ENCODE results near the gene RAB5IF. TPM values are rescaled to one million over a fixed set of nuclear protein-coding genes. Genes with fewer than 3 reads are reported as not detected.
"Not testable (repeated sequence)": the region's sequence is repeated elsewhere in the genome, so short reads cannot be mapped to it uniquely, and the experiment has no call there.

RAB5IF gene
- total RNA-seq, 1 donor from 2014 or later = 54.9 TPM

DNA sequence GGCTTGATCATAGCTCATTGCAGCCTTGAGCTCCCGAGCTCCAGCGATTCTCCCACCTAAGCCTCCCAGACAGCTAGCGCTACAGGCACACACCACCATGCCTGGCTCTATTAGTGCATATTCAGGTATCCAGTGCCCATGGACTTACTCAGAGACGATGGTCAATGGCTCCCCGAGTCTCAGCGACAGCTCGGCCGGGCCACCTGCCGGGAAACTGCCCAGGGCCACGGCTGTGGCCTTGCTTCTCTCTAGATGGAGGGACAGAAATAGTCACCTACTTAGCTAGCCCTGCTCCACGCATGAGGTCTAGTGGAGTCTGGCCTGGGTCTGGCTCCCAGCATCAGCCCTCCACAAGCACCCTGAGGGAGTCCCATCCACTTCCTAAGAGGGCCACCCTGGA is 28.8 kb downstream of the RAB5IF start:
- POLR2A ChIA-PET = no interaction called here
- no peaks in the 10 kb centered on the region for H3K9me3 Mint-ChIP-seq
- no peak for ATAC-seq (ENCODE audit: low read depth)
- H3K27ac Mint-ChIP-seq = no peak overlapping the region
- CTCF ChIA-PET = no interaction called here
- intact Hi-C loops (cut with micrococcal nuclease) = no loop called here
- peaks cover 9% of the 10 kb centered on the region for H3K4me1 Mint-ChIP-seq
- DNase-seq = no peak
- TF ChIP-seq, protein P1, sequence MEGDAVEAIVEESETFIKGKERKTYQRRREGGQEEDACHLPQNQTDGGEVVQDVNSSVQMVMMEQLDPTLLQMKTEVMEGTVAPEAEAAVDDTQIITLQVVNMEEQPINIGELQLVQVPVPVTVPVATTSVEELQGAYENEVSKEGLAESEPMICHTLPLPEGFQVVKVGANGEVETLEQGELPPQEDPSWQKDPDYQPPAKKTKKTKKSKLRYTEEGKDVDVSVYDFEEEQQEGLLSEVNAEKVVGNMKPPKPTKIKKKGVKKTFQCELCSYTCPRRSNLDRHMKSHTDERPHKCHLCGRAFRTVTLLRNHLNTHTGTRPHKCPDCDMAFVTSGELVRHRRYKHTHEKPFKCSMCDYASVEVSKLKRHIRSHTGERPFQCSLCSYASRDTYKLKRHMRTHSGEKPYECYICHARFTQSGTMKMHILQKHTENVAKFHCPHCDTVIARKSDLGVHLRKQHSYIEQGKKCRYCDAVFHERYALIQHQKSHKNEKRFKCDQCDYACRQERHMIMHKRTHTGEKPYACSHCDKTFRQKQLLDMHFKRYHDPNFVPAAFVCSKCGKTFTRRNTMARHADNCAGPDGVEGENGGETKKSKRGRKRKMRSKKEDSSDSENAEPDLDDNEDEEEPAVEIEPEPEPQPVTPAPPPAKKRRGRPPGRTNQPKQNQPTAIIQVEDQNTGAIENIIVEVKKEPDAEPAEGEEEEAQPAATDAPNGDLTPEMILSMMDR (IDR thresholded peaks at IDR 0.05) = no peak
- no peaks in the 10 kb centered on the region for H3K27me3 Mint-ChIP-seq
- no peaks in the 10 kb centered on the region for H3K36me3 Mint-ChIP-seq (ENCODE audit: low read depth)
- no peak overlapping the region for H3K4me3 Mint-ChIP-seq

DNA sequence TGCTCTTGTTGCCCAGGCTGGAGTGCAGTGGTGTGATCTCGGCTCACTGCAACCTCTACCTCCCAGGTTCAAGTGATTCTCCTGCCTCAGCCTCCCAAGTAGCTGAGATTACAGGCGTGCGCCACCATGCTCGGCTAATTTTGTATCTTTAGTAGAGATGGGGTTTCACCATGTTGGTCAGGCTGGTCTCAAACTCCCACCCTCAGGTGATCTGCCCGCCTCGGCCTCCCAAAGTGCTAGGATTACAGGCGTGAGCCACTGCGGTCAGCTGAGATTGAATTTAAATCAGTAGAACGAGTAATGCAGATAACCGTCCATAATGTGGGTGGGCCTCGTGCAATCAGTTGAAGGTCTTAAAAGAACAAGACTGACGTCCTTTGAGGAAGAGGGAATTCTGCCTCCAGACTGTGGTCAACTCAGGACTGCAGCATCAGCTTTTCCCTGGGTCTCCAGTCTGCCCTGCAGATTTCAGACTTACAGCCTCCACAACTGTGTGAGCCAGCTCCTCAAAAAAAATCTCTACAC is 33.4 kb downstream of the RAB5IF start:
- H3K4me1 Mint-ChIP-seq; H3K36me3 Mint-ChIP-seq (ENCODE audit: low read depth); H3K27ac Mint-ChIP-seq; DNase-seq; POLR2A ChIA-PET; H3K4me3 Mint-ChIP-seq; H3K9me3 Mint-ChIP-seq; CTCF ChIA-PET; intact Hi-C loops (cut with micrococcal nuclease); H3K27me3 Mint-ChIP-seq; ATAC-seq (ENCODE audit: low read depth): not testable (repeated sequence)

GRCh38 chr20:36641506-36641843 is 35.9 kb downstream of the RAB5IF start:
- ATAC-seq (ENCODE audit: low read depth) (no peak), DNase-seq (no peak)
- Mint-ChIP-seq H3K4me1 (peaks cover 20% of the 10 kb centered on the region), H3K9me3 (no peaks in the 10 kb centered on the region), H3K27me3 (no peaks in the 10 kb centered on the region), H3K4me3 (no peak overlapping the region), H3K36me3 (ENCODE audit: low read depth) (no peaks in the 10 kb centered on the region), H3K27ac (no peak overlapping the region)
- intact Hi-C loops (cut with micrococcal nuclease) = no loop called here
- ChIA-PET POLR2A (no interaction called here), CTCF (no interaction called here)
- TF ChIP-seq, protein P1 (IDR thresholded peaks at IDR 0.05) = no peak

DNA sequence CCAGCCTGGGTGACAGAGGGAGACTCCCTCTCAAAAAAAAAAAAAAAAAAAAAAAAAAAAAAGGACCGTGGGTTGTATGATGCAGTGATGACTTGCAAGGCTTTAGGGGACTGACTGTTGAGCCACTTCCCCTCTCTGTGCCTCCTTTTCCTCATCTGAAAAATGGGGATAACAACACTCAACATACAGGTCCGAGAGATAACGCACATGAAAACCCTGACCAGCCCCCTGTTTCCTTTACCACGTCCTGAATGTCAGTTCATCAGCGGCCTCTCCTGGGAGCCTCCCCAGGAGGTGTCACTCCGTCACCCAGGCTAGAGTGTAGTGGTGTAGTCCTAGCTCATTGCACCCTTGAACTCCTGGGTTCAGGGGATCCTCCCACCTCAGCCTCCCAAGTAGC is 36.6 kb downstream of the RAB5IF start:
- ChIA-PET CTCF (no interaction called here), POLR2A (no interaction called here)
- Mint-ChIP-seq H3K4me3 (no peak overlapping the region), H3K27ac (no peak overlapping the region), H3K4me1 (peaks cover 23% of the 10 kb centered on the region), H3K36me3 (ENCODE audit: low read depth) (no peaks in the 10 kb centered on the region), H3K9me3 (no peaks in the 10 kb centered on the region), H3K27me3 (no peaks in the 10 kb centered on the region)
- intact Hi-C loops (cut with micrococcal nuclease) = no loop called here
- TF ChIP-seq, protein P1 (IDR thresholded peaks at IDR 0.05) = no peak
- no peak for ATAC-seq (ENCODE audit: low read depth)
- no peak for DNase-seq

DNA sequence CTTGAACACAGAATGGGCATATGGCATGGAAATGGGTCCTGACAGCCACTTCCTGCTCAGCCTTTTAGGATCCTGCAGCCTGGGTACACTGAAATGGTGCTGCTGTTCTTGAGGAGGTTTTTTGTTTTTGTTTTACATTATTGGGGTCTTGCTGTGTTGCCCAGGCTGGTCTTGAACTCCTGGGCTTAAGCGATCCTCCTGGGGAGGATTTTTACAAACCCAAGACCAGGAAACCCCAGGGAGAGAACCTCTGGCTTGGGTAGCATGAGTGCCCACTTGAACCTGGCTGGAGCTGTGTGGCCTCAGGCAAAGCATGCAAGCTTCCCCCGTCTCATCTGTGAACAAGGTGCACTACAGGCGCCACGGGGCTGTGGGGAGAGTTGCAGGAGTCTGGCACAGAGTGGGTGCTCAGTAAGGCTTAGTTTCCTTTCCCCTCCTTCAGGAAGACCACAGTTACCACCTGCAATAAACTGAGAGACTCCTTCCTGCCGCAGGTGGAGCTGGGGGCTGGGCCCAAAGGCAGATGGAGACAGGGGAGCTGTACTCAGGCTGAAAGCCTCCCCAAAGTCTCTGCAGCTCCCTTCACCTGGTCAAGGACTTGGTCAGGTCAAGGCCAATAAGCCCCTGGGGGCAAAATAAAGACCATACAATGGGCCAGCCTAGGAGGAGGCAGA is 38.6 kb downstream of the RAB5IF start:
- H3K27ac Mint-ChIP-seq = no peak overlapping the region
- H3K9me3 Mint-ChIP-seq = no peaks in the 10 kb centered on the region
- DNase-seq (no peak), ATAC-seq (ENCODE audit: low read depth) (no peak)
- ChIA-PET POLR2A (no interaction called here), CTCF (no interaction called here)
- intact Hi-C loops (cut with micrococcal nuclease) = no loop called here
- TF ChIP-seq, protein P1 (IDR thresholded peaks at IDR 0.05) = no peak
- no peak overlapping the region for H3K4me3 Mint-ChIP-seq
- H3K36me3 Mint-ChIP-seq (ENCODE audit: low read depth) = no peaks in the 10 kb centered on the region
- no peaks in the 10 kb centered on the region for H3K27me3 Mint-ChIP-seq
- H3K4me1 Mint-ChIP-seq = peaks cover 24% of the 10 kb centered on the region

DNA sequence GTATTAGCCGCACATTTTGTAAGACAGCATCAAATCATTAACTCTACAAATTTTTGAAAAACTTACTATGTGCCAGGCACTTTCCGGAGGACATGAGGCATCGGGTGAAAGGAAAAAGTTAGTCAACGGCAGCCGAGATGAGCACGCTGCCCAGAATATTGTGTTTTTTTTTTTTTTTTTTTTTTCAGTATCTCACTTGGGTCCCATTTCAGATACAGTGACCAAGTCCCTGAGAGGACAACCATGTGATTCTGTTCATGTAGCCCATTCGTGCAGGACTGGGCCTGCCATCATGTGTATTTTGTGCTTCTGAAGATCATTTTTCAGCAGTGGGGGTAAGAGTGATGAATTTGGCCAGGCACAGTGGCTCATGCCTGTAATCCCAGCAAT is 39.1 kb downstream of the RAB5IF start:
- H3K4me3 Mint-ChIP-seq = no peak overlapping the region
- peaks cover 24% of the 10 kb centered on the region for H3K4me1 Mint-ChIP-seq
- ChIA-PET CTCF (no interaction called here), POLR2A (no interaction called here)
- H3K27me3 Mint-ChIP-seq = no peaks in the 10 kb centered on the region
- DNase-seq (no peak), ATAC-seq (ENCODE audit: low read depth) (no peak)
- no peaks in the 10 kb centered on the region for H3K9me3 Mint-ChIP-seq
- no peaks in the 10 kb centered on the region for H3K36me3 Mint-ChIP-seq (ENCODE audit: low read depth)
- intact Hi-C loops (cut with micrococcal nuclease) = no loop called here
- TF ChIP-seq, protein P1 (IDR thresholded peaks at IDR 0.05) = no peak
- no peak overlapping the region for H3K27ac Mint-ChIP-seq

All from activated B cell treated with CpG ODN at 0.5 μM for 24 hours (primary cell).